Measurements from ENCODE around the gene FLT1. TPM values are rescaled to one million over a fixed set of nuclear protein-coding genes. Genes with fewer than 3 reads are reported as not detected.

The FLT1 gene
- total and polyA plus RNA-seq, 12 donors, result 15.2 to 76.3 (median 44.5) TPM

- H3K27ac ChIP-seq, result no peak overlapping the region
- DNase-seq (no peak), ATAC-seq (no peak)
- WGBS, 2 donors, result 67 to 78% methylated on average over 3 of the region's 3 CpGs
- no peak for TF ChIP-seq CTCF (IDR thresholded peaks at IDR 0.05)
- peaks cover 0 to 47% (median 15%) of the 10 kb centered on the region in 9 donors for H3K4me1 ChIP-seq
- intact Hi-C loops (cut with DNase I), result no loop called here
- peaks cover 0 to 49% (median 20%) of the 10 kb centered on the region in 7 donors for H3K27me3 ChIP-seq
- H3K9me3 ChIP-seq, result no peaks in the 10 kb centered on the region
- H3K4me3 ChIP-seq, result no peak overlapping the region
- no peaks in the 10 kb centered on the region for H3K36me3 ChIP-seq
Observed at GRCh38 chr13:28528388-28528787, 33.5 kb upstream of the FLT1 start.

GRCh38 chr13:28527629-28528028 is 32.7 kb upstream of the FLT1 start:
- ATAC-seq (no peak), DNase-seq (no peak)
- no peaks in the 10 kb centered on the region for H3K36me3 ChIP-seq
- intact Hi-C loops (cut with DNase I), result no loop called here
- no peak overlapping the region for H3K4me3 ChIP-seq
- H3K4me1 ChIP-seq, result peaks cover 0 to 40% (median 15%) of the 10 kb centered on the region in 9 donors
- TF ChIP-seq CTCF (IDR thresholded peaks at IDR 0.05), result no peak
- no peak overlapping the region for H3K27ac ChIP-seq
- H3K9me3 ChIP-seq, result no peaks in the 10 kb centered on the region
- 72 to 81% methylated on average over 13 of the region's 13 CpGs for WGBS, 2 donors
- H3K27me3 ChIP-seq, result peaks cover 0 to 42% (median 20%) of the 10 kb centered on the region in 7 donors

- H3K36me3 ChIP-seq, result no peaks in the 10 kb centered on the region
- TF ChIP-seq CTCF (IDR thresholded peaks at IDR 0.05), result no peak
- peaks cover 0 to 35% (median 19%) of the 10 kb centered on the region in 7 donors for H3K27me3 ChIP-seq
- peaks cover 0 to 37% (median 15%) of the 10 kb centered on the region in 9 donors for H3K4me1 ChIP-seq
- no peaks in the 10 kb centered on the region for H3K9me3 ChIP-seq
- DNase-seq (no peak), ATAC-seq (no peak)
- no peak overlapping the region for H3K4me3 ChIP-seq
- intact Hi-C loops (cut with DNase I), result no loop called here
- H3K27ac ChIP-seq, result no peak overlapping the region
- 79 to 80% methylated on average over 10 of the region's 10 CpGs for WGBS, 2 donors
Observed at GRCh38 chr13:28526876-28527275, 31.9 kb upstream of the FLT1 start.

GRCh38 chr13:28522871-28523270 is 27.9 kb upstream of the FLT1 start:
- intact Hi-C loops (cut with DNase I), result no loop called here
- H3K9me3 ChIP-seq, result no peaks in the 10 kb centered on the region
- H3K4me1 ChIP-seq, result peaks cover 0 to 16% (median 0%) of the 10 kb centered on the region in 9 donors
- no peak overlapping the region for H3K4me3 ChIP-seq
- H3K36me3 ChIP-seq, result no peaks in the 10 kb centered on the region
- no peak for TF ChIP-seq CTCF (IDR thresholded peaks at IDR 0.05)
- H3K27ac ChIP-seq, result no peak overlapping the region
- H3K27me3 ChIP-seq, result peaks cover 0 to 13% (median 0%) of the 10 kb centered on the region in 7 donors
- ATAC-seq (no peak), DNase-seq (no peak)
- 91 to 94% methylated on average over 8 of the region's 8 CpGs for WGBS, 2 donors
